GM19035 (cell line): ENCODE results near the gene YWHAE.
"Not testable (repeated sequence)": the region's sequence is repeated elsewhere in the genome, so short reads cannot be mapped to it uniquely, and the experiment has no call there.

Source experiments
- ATAC-seq: cut with Tn5 transposase; IDR thresholded peaks from one replicate; pipeline ENCODE4 v1.9.1; 2021; ENCODE audit not compliant: unreplicated experiment

Gene YWHAE

DNA sequence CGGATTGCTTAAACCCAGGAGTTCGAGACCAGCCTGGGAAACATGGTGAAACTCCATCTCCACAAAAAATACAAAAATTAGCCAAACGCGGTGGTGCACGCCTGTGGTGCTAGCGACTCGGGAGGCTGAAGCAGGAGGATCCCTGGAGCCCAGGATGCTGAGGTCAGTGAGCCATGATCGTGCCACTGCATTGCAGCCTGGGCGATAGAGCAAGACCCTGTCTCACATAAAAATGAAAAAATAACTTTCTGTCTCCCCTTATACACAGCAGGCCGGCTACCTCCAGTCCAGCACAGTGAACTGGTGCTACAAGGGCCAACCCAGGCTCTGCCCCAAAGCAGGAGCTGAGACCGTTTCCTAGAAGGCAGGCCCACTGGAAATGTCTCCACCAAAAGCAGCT, 59.7 kb downstream of the YWHAE start:
- ATAC-seq = no peak

DNA sequence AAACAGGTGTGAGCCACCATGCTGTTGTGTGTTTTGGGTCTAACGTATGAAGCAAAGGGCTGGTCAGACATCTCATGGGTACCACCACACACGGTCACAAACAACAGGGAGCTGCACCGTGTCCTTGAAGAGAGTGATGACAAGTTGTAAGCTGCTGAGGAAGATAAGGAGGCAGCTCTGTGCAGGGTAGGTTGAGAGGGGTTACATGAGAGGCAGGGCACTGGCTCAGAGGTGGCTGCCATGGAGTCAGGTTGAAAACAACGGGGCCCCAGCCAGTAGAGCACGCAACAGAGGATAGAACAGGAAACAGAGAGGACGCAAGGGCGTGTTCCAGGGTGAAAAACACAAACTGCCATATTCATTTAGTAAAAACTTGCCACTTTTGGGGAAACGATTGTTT, 68.3 kb downstream of the YWHAE start:
- ATAC-seq = no peak

GRCh38 chr17:1329745-1330343, 70.2 kb downstream of the YWHAE start:
- ATAC-seq = no peak

GRCh38 chr17:1328437-1328836, 71.6 kb downstream of the YWHAE start:
- no peak for ATAC-seq

GRCh38 chr17:1325766-1326165, 74.3 kb downstream of the YWHAE start:
- ATAC-seq = no peak

DNA sequence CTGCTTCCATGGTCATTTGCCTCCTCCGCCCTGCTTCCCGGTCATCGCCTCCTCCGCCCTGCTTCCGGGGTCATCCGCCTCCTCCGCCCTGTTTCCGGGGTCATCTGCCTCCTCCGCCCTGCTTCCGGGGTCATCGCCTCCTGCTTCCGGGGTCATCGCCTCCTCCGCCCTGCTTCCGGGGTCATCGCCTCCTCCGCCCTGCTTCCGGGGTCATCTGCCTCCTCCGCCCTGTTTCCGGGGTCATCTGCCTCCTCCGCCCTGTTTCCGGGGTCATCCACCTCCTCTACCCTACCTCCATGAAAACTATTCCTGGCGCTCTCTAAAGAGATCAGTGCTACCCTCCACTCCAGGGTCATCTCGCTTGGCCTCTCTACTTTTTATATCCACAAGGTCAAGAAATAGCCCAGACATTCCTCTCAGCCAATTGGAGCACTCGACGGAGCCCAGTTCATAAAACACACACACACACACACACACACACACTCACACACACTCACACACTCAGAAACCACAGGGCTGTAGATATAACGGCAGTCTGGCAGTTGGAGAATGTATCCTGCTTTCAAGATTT, 75.7 kb downstream of the YWHAE start:
- no peak for ATAC-seq

GRCh38 chr17:1323336-1323735, 76.7 kb downstream of the YWHAE start:
- no peak for ATAC-seq

DNA sequence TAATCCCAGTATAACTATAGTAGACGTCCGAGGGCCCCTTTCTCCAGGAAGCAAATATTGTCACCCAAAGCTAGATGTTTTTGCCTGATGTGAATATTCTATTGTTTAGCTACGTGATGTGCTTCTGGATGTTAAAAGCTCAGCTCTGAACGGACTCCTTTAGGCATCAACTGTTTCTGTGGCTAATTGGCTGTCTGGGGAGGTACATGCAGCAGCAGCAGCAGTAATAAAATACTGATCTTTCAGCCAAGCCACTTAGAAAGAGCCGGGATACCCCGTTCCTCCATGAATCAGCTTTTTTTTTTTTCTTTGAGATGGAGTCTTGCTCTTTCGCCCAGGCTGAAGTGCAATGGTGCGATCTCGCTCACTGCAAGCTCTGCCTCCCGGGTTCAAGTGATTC, 77.5 kb downstream of the YWHAE start:
- ATAC-seq = no peak

GRCh38 chr17:1322014-1322428, 78.0 kb downstream of the YWHAE start:
- ATAC-seq = no peak

GRCh38 chr17:1315891-1316403, 84.1 kb downstream of the YWHAE start:
- ATAC-seq = no peak

- no peak for ATAC-seq
Observed at GRCh38 chr17:1315409-1315808, 84.6 kb downstream of the YWHAE start.

DNA sequence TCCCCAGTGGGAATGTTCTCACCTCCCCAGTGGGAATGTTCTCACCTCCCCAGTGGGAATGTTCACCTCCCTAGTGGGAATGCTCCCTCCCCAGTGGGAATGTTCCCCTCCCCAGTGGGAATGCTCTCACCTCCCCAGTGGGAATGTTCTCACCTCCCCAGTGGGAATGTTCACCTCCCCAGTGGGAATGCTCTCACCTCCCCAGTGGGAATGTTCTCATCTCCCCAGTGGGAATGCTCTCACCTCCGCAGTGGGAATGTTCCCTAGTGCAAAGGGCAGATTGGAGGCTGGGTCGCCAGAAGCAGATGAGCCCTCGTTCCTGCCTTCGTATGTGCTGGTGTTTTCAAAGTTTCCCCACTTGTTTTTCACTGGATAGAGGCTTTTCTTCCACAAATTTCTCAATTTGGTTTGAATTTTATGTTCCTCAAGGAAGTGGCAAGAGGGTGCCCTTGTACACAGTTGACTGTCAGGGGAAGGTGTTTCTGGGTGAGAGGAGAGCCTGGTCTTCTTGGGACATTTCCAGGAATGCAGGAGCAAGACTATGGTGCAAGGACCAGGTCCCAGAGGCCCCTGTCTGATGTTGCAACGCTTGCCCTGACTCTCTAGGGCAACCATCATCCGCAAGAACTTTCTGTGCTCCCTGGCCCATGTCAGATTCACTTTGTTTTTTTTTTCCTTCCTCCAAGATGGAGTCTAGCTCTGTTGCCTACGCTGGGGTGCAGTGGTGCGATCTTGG, 86.6 kb downstream of the YWHAE start:
- no peak for ATAC-seq

GRCh38 chr17:1312261-1312870, 87.7 kb downstream of the YWHAE start:
- no peak for ATAC-seq

DNA sequence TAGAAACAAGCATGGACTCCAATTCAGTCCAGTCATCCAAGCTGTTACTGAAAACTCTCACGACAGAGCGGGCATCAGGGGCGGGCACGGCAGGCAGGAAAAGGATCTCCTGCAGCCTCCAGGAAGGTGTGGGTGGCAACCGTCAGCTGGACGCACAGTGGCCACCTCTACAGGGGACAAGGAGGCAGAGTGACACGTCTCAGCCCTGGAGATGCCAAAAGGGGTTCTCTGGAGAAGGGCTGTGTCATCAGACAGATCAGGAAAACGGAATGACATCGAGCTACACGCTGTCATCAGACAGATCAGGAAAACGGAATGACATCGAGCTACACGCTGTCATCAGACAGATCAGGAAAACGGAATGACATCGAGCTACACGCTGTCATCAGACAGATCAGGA, 92.2 kb downstream of the YWHAE start:
- not testable (repeated sequence) for ATAC-seq

DNA sequence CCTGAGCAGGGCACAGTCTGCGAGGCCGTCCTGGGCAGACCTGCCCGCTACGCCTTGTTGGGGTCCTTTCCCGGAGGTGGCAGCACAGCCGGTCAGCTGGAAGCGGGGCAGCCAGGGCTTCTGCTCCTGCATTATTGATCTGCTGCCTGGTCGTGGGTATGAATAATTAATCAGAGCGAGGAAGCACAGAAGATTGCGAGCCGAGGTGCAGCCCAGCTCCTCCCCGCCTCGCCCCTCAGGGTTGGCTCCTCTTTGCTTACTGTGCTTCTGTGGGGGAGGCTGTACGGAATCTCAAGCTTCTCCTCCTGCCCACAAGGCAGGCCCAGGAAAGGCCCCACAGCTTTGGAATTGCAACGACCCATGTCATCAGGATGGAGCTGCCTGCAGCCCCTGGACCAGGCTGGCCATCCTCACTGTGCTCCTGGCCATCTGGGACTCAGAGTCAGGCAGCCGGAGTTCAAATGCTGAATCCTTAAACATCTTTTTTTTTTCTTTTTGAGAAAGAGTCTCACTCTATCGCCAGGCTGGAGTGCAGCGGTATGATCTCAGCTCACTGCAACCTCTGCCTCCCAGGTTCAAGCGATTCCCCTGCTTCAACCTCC, 95.0 kb downstream of the YWHAE start:
- no peak for ATAC-seq

DNA sequence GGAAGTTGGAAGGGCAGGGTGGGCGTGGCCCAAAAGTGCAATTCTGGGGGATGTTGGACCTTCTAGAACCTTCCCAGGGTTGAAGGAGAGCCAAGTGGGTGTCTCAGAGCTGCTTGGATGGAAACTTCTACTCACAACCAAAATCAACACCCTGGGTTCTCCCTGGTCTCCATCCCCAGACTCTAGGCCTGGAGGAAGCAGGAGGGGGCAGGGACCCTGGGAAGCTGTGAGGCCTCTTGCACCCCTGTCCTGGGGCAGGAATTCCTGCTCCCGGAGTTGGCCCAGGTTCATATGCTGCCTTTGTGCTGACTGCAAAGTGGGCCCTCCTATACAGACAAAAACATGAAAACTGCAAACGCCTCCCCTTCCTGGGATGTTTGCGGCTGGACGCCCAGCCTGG, 95.5 kb downstream of the YWHAE start:
- ATAC-seq = no peak

DNA sequence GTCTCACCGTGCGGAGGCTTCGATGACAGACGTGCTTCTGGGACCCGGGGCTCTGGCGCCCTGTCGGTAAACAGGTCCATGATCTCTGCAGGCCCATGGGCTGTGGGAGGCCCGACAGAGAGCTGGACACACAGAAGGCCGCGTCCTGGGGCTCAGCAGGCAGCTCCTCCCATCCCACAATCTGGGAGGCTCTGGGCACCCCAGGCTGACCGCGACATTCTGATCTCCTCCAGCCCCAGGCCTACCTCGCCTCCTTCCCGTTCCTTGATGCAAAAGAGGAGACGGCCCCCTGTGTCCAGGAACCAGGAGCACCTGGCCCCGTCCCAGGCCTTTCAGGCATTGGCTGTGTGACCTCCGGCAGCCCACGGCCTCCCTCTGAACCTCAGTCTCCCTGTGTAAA, 97.3 kb downstream of the YWHAE start:
- ATAC-seq = no peak

DNA sequence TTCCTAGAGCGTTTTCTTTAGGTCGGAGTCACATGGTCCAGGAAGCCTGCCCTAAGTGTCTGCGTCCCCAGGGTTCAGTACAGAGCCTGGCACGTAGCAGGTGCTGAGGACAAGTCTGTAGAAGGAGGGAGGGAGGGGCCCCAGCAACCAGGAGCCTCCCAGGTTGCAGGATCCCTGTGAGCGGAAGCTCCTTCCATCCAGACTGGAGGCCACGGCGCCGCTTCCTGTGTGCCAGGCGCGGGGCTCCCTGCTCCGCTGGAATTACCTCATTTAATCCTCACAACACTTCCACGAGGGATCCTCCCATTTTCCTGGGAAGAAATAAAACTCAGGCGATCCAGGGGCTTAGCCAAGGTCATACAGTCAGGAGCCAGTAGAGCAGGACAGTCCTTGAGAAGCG, 98.5 kb downstream of the YWHAE start:
- ATAC-seq = no peak

- no peak for ATAC-seq
Observed at GRCh38 chr17:1300371-1300905, 99.6 kb downstream of the YWHAE start.

GRCh38 chr17:1299552-1300370, 100.3 kb downstream of the YWHAE start:
- no peak for ATAC-seq
